Smooth muscle cell of the brain vasculature (primary cell): ENCODE results near the gene NARF.
"Not testable (repeated sequence)": the region's sequence is repeated elsewhere in the genome, so short reads cannot be mapped to it uniquely, and the experiment has no call there.

Source experiments
- DNase-seq: peaks from one replicate; pipeline ENCODE4 v3.0.0-alpha.2; 2012; ENCODE audit warnings: low read depth, low spot score

Gene NARF

GRCh38 chr17:82458179-82458884 lies at the start of gene NARF:
Gene NARF (plus strand): TSS chr17:82458741. CDS start chr17:82458804, 63 bp downstream.
- peak; percentile 96 for DNase-seq

GRCh38 chr17:82408938-82409318 lies 49.6 kb upstream of the NARF start:
- DNase-seq = no peak

GRCh38 chr17:82410014-82410716 lies 48.4 kb upstream of the NARF start:
- no peak for DNase-seq

GRCh38 chr17:82411396-82412053 lies 47.0 kb upstream of the NARF start:
- DNase-seq = no peak

- DNase-seq = not testable (repeated sequence)
These were observed 46.5 kb upstream of the NARF start for GRCh38 chr17:82412081-82412480.

GRCh38 chr17:82412535-82413520 lies 45.7 kb upstream of the NARF start:
- DNase-seq = no peak

- DNase-seq = no peak
These were observed 43.8 kb upstream of the NARF start for GRCh38 chr17:82414548-82415281.

GRCh38 chr17:82415336-82415735 lies 43.2 kb upstream of the NARF start:
- no peak for DNase-seq

GRCh38 chr17:82415786-82416185 lies 42.8 kb upstream of the NARF start:
- no peak for DNase-seq

GRCh38 chr17:82416264-82416663 lies 42.3 kb upstream of the NARF start:
- no peak for DNase-seq

- no peak for DNase-seq
These were observed 41.8 kb upstream of the NARF start for GRCh38 chr17:82416771-82417170.

- DNase-seq = peak; percentile 47
These were observed 40.2 kb upstream of the NARF start, which contains the start of the genes HEXD and OGFOD3 for GRCh38 chr17:82418001-82418986. Gene HEXD (plus strand): TSS chr17:82418347. CDS start chr17:82419800, 1,453 bp downstream. Gene OGFOD3 (minus strand): TSS chr17:82418586. CDS start chr17:82418485, 101 bp downstream.

- no peak for DNase-seq
These were observed 39.0 kb upstream of the NARF start for GRCh38 chr17:82419540-82419939.

- no peak for DNase-seq
These were observed 34.3 kb upstream of the NARF start for GRCh38 chr17:82424001-82424862.

GRCh38 chr17:82424863-82425159 lies 33.7 kb upstream of the NARF start:
- DNase-seq = no peak

GRCh38 chr17:82428546-82428945 lies 30.0 kb upstream of the NARF start:
- DNase-seq = no peak

GRCh38 chr17:82429824-82430223 lies 28.7 kb upstream of the NARF start:
- DNase-seq = no peak

GRCh38 chr17:82432017-82432416 lies 26.5 kb upstream of the NARF start:
- DNase-seq = no peak
